H9 (cell line): Measurements from ENCODE around the gene FLNA. TPM values are rescaled to one million over a fixed set of nuclear protein-coding genes. Genes with fewer than 3 reads are reported as not detected.

Experiments
- DNase-seq: peaks from one replicate; pipeline ENCODE4 v3.0.0-alpha.2; 2017
- H2AFZ ChIP-seq: one replicate; pipeline ENCODE4 v1.6.1; 2013; ENCODE audit warnings: mild to moderate bottlenecking, low read length, control low read depth, moderate library complexity
- H2AK5ac ChIP-seq: 2 replicates; pipeline ENCODE4 v1.6.1; 2013; ENCODE audit warnings: low read length, control low read depth, mixed read lengths; ENCODE audit not compliant: insufficient read length
- H2BK120ac ChIP-seq: one replicate; pipeline ENCODE4 v1.6.1; 2013; ENCODE audit warnings: low read depth, mild to moderate bottlenecking, low read length, control low read depth, inconsistent platforms; ENCODE audit not compliant: poor library complexity, severe bottlenecking
- H2BK12ac ChIP-seq: 2 replicates; pipeline ENCODE4 v1.6.1; 2013; ENCODE audit warnings: low read length, control low read depth, mixed read lengths, low read depth; ENCODE audit not compliant: insufficient read length
- H2BK15ac ChIP-seq: 2 replicates; pipeline ENCODE4 v1.6.1; 2013; ENCODE audit warnings: low read depth, low read length, control low read depth
- H2BK20ac ChIP-seq: one replicate; pipeline ENCODE4 v1.6.1; 2013; ENCODE audit warnings: low read depth, mild to moderate bottlenecking, low read length, control low read depth, inconsistent platforms; ENCODE audit not compliant: poor library complexity, severe bottlenecking
- H2BK5ac ChIP-seq: 2 replicates; pipeline ENCODE4 v1.6.1; 2013; ENCODE audit warnings: low read length, control low read depth, mixed read lengths; ENCODE audit not compliant: insufficient read length
- H3K14ac ChIP-seq: 2 replicates; pipeline ENCODE4 v1.6.1; 2013; ENCODE audit warnings: low read length, control low read depth; ENCODE audit not compliant: insufficient read depth
- H3K18ac ChIP-seq: 2 replicates; pipeline ENCODE4 v1.6.1; 2013; ENCODE audit warnings: low read depth, mild to moderate bottlenecking, mixed read lengths, low read length, control low read depth; ENCODE audit not compliant: insufficient read length
- H3K23ac ChIP-seq: 2 replicates; pipeline ENCODE4 v1.6.1; 2013; ENCODE audit warnings: low read length, control low read depth, mixed read lengths, low read depth; ENCODE audit not compliant: insufficient read length
- H3K23me2 ChIP-seq: 2 replicates; pipeline ENCODE4 v1.6.1; 2013; ENCODE audit warnings: low read depth, mild to moderate bottlenecking, mixed read lengths, low read length, control low read depth; ENCODE audit not compliant: insufficient read length, poor library complexity, severe bottlenecking
- H3K27ac ChIP-seq: 2 replicates; pipeline ENCODE4 v1.5.1; 2013; ENCODE audit warnings: low read length, control low read depth, mixed read lengths, low read depth; ENCODE audit not compliant: insufficient read length
- H3K27me3 ChIP-seq: 2 replicates; pipeline ENCODE4 v1.6.1; 2013; ENCODE audit warnings: low read length, control low read depth, inconsistent platforms; ENCODE audit not compliant: insufficient read depth
- H3K4ac ChIP-seq: 2 replicates; pipeline ENCODE4 v1.6.1; 2013; ENCODE audit warnings: low read depth, mild to moderate bottlenecking, control low read depth, inconsistent platforms, low read length, moderate library complexity
- H3K4me1 ChIP-seq: 2 replicates; pipeline ENCODE4 v1.6.1; 2013; ENCODE audit warnings: low read length, control low read depth, inconsistent platforms; ENCODE audit not compliant: insufficient read depth
- H3K4me2 ChIP-seq: 2 replicates; pipeline ENCODE4 v1.6.1; 2013; ENCODE audit warnings: low read length, control low read depth, mixed read lengths; ENCODE audit not compliant: insufficient read length, insufficient read depth
- H3K56ac ChIP-seq: 2 replicates; pipeline ENCODE4 v1.6.1; 2013; ENCODE audit warnings: low read depth, mild to moderate bottlenecking, mixed read lengths, low read length, control low read depth; ENCODE audit not compliant: insufficient read length
- H3K79me1 ChIP-seq: 2 replicates; pipeline ENCODE4 v1.6.1; 2013; ENCODE audit warnings: low read depth, mild to moderate bottlenecking, moderate library complexity, low read length, control low read depth, inconsistent platforms; ENCODE audit not compliant: insufficient read depth, poor library complexity, severe bottlenecking
- H3K79me2 ChIP-seq: 2 replicates; pipeline ENCODE4 v1.6.1; 2013; ENCODE audit warnings: low read length, control low read depth, inconsistent platforms; ENCODE audit not compliant: insufficient read depth
- H3K9ac ChIP-seq: 2 replicates; pipeline ENCODE4 v1.6.1; 2013; ENCODE audit warnings: low read length, control low read depth, mixed read lengths; ENCODE audit not compliant: insufficient read length; ENCODE audit errors: extremely low read depth
- H3K9me3 ChIP-seq: one replicate; pipeline ENCODE4 v1.6.1; 2013; ENCODE audit warnings: low read depth, low read length, inconsistent platforms; ENCODE audit not compliant: control insufficient read depth
- H3T11ph ChIP-seq: one replicate; pipeline ENCODE4 v1.6.1; 2013; ENCODE audit warnings: mild to moderate bottlenecking, low read length, control low read depth, inconsistent platforms
- H4K20me1 ChIP-seq: one replicate; pipeline ENCODE4 v1.6.1; 2013; ENCODE audit not compliant: control insufficient read depth, insufficient read length, insufficient read depth
- H4K5ac ChIP-seq: 2 replicates; pipeline ENCODE4 v1.6.1; 2013; ENCODE audit warnings: low read depth, mild to moderate bottlenecking, mixed read lengths, low read length, control low read depth; ENCODE audit not compliant: insufficient read length
- H4K8ac ChIP-seq: replicated peaks from 2 replicates; pipeline ENCODE4 v1.6.1; 2013; ENCODE audit warnings: low read length, control low read depth, mixed read lengths, low read depth; ENCODE audit not compliant: insufficient read length
- H4K91ac ChIP-seq: 2 replicates; pipeline ENCODE4 v1.6.1; 2013; ENCODE audit warnings: low read depth, mild to moderate bottlenecking, moderate library complexity, mixed read lengths, low read length, control low read depth; ENCODE audit not compliant: insufficient read length
- H3K27ac Mint-ChIP-seq, 3 experiments: 2 replicates in 2 of 3; 3 replicates in 1 of 3; pipeline ENCODE4 v1.8.0; 2020 to 2021; ENCODE audit warnings: mixed read lengths in 3 of 3, mild to moderate bottlenecking in 1 of 3, moderate library complexity in 1 of 3
- H3K27me3 Mint-ChIP-seq: 2 replicates; pipeline ENCODE4 v1.8.0; 2021; ENCODE audit warnings: low read depth, mild to moderate bottlenecking, moderate library complexity, mixed read lengths
- H3K36me3 Mint-ChIP-seq, 3 experiments: 2 replicates in 2 of 3; 3 replicates in 1 of 3; pipeline ENCODE4 v1.8.0; 2020 to 2021; ENCODE audit warnings: low read depth in 3 of 3, mixed read lengths in 3 of 3; ENCODE audit not compliant: insufficient read depth in 1 of 3
- H3K4me1 Mint-ChIP-seq, 2 experiments: 2 replicates each; pipeline ENCODE4 v1.8.0; 2020; ENCODE audit warnings: mixed read lengths in 2 of 2
- H3K4me3 Mint-ChIP-seq, 2 experiments: 2 replicates in 1 of 2; 3 replicates in 1 of 2; pipeline ENCODE4 v1.8.0; 2020 to 2021; ENCODE audit warnings: mild to moderate bottlenecking in 2 of 2, mixed read lengths in 2 of 2, moderate library complexity in 1 of 2
- H3K9me3 Mint-ChIP-seq, 2 experiments: 2 replicates in 1 of 2; 3 replicates in 1 of 2; pipeline ENCODE4 v1.8.0; 2020; ENCODE audit warnings: mild to moderate bottlenecking in 2 of 2, mixed read lengths in 2 of 2, moderate library complexity in 1 of 2
- WGBS: extraction: QIAGEN DNeasy Blood & Tissue Kit; methylation state at CpG from one replicate; pipeline ENCODE4 v1.1.7; 2013; ENCODE audit warnings: missing lambda C conversion rate, low lambda C conversion rate, mixed read lengths; ENCODE audit not compliant: insufficient read length; ENCODE audit errors: extremely low coverage; 5-methylcytosine and 5-hydroxymethylcytosine counted together
- total RNA-seq: library from RNA; stranded (reverse); gene quantifications from 2 replicates; pipeline ENCODE4 v1.2.1, GENCODE V29; 2021
- TF ChIP-seq, protein P1 (sequence below): fragments of 200-600 bp; sonication (generic); conservative IDR thresholded peaks from 3 replicates; pipeline ENCODE4 v1.8.0; 2021; ENCODE audit warnings: antibody characterized with exemption, mild to moderate bottlenecking

FLNA gene
- total RNA-seq, 1 experiment from 2014 or later, result 957 TPM

GRCh38 chrX:154413142-154413541 lies 38.7 kb upstream of the FLNA start:
- Histone ChIP-seq H2BK20ac (no peak overlapping the region), H2AFZ (no peak overlapping the region), H3K14ac (no peak overlapping the region), H2BK5ac (no peak overlapping the region), H4K8ac (no peak overlapping the region), H3K4me2 (no peak overlapping the region), H3K79me2 (no peaks in the 10 kb centered on the region), H4K20me1 (no peaks in the 10 kb centered on the region), H4K91ac (no peak overlapping the region), H2AK5ac (no peak overlapping the region), H3K18ac (no peak overlapping the region), H2BK15ac (no peak overlapping the region), H3K27ac (no peak overlapping the region), H3K23me2 (peaks cover 4% of the 10 kb centered on the region), H2BK120ac (no peak overlapping the region), H3K79me1 (no peaks in the 10 kb centered on the region), H3K9me3 (peaks cover 24% of the 10 kb centered on the region), H2BK12ac (no peak overlapping the region), H3K4ac (no peak overlapping the region), H3K56ac (no peak overlapping the region), H3K27me3 (no peaks in the 10 kb centered on the region), H4K5ac (no peak overlapping the region), H3K23ac (no peak overlapping the region), H3K9ac (no peak overlapping the region), H3T11ph (no peak overlapping the region), H3K4me1 (no peaks in the 10 kb centered on the region)
- WGBS, result no CpG with 5 or more reads among the region's 8 CpGs
- Mint-ChIP-seq H3K9me3 (peaks cover 51 to 63% of the 10 kb centered on the region in 2 experiments), H3K27me3 (no peaks in the 10 kb centered on the region), H3K4me1 (peaks cover 10 to 15% of the 10 kb centered on the region in 2 experiments), H3K36me3 (peaks cover 17 to 35% (median 21%) of the 10 kb centered on the region in 3 experiments), H3K4me3 (no peak overlapping the region; a peak in 2 of 5 replicates), H3K27ac (no peak overlapping the region)
- TF ChIP-seq, protein P1, sequence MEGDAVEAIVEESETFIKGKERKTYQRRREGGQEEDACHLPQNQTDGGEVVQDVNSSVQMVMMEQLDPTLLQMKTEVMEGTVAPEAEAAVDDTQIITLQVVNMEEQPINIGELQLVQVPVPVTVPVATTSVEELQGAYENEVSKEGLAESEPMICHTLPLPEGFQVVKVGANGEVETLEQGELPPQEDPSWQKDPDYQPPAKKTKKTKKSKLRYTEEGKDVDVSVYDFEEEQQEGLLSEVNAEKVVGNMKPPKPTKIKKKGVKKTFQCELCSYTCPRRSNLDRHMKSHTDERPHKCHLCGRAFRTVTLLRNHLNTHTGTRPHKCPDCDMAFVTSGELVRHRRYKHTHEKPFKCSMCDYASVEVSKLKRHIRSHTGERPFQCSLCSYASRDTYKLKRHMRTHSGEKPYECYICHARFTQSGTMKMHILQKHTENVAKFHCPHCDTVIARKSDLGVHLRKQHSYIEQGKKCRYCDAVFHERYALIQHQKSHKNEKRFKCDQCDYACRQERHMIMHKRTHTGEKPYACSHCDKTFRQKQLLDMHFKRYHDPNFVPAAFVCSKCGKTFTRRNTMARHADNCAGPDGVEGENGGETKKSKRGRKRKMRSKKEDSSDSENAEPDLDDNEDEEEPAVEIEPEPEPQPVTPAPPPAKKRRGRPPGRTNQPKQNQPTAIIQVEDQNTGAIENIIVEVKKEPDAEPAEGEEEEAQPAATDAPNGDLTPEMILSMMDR, result no peak
- no peak for DNase-seq
